ENCODE data around the gene FEZF1.
"Not testable (repeated sequence)": the region's sequence is repeated elsewhere in the genome, so short reads cannot be mapped to it uniquely, and the experiment has no call there.

Gene FEZF1

DNA sequence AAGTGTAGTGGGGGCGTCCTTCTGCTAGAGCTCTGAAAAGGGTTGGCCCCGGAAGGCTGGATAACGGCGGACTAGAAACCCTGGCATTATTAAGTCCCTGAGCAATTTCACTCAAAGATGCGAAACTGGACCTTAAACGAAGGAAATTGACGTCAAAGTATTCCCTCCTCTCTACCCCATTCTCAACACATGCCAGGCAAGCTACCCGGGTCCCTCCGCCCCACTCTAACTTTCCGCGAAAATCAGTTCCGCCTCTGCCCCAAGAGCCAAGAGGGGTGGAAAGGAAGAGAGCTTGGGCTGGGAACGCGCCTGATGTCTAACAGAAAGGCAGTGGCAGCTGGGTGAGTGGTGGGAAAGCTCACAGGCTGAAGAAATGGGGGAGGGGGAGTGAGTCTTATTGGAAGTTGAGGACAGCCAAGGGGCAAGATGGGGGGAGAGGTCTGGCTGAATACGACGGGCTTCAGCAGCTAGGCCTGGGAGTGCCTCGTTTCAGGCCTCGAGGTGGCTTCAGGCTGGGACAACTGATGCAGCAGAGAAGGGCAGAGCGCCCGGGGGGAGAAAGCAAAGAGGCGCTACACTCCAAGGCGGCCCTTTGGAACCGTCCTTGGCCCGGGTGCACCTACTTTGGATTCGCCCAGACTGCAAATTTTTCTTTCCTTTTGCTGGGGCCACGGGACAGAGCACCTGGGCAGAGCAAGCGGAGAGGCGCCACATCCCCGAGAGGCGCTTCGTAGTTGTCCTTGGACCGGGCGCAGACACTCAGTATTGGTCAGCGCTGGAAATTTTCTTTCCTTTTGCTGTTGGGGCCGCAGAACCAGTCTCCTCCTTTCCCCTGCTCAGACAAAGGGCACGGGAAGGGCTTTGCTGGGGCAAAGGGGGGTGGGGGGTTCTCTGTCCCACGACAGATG lies 2.0 kb upstream of the FEZF1 start:
- DNase-seq, result no peak

GRCh38 chr7:122305475-122306319 lies 1.1 kb upstream of the FEZF1 start:
- DNase-seq, result no peak

- DNase-seq, result no peak
Observed at GRCh38 chr7:122304996-122305421, 459 bp upstream of the FEZF1 start.

DNA sequence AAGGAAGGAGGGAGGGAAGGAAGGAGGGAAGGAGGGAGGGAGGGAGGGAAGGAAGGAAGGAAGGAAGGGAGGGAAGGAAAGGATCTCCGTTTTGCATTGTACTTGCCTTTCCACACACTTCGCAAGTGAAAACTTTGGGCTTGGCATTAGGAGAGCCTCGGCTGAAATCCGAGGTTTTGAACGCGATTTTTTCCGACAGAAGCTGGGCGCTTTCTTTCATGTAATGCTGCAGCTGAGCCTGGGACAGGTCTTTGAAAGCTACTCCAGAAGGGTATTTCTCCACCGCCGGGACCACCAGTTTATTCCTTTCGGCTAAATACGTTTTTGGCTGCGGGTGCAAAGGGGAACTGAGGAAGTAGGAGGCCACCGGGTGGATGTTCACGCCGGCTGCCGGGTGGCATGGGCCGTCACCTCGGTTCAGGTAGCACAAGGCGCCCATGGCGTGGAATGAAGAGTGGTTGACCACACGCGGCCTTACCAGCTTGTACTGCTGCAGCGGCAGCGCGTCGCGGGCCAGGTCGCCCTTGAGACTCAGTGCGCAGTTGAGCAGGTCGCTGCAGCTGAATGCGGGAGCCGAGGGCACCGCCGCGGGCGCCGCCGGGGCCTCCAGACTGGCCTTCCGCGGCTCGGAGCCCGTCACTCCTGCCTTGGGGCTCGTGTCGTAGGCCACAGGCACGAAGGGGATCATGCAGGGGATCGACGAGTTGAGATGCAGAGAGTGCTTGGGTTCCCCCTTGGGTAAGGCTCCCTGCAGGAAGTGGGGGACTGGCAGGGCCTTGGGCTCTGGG lies 825 bp downstream of the FEZF1 start:
- DNase-seq, result no peak

DNA sequence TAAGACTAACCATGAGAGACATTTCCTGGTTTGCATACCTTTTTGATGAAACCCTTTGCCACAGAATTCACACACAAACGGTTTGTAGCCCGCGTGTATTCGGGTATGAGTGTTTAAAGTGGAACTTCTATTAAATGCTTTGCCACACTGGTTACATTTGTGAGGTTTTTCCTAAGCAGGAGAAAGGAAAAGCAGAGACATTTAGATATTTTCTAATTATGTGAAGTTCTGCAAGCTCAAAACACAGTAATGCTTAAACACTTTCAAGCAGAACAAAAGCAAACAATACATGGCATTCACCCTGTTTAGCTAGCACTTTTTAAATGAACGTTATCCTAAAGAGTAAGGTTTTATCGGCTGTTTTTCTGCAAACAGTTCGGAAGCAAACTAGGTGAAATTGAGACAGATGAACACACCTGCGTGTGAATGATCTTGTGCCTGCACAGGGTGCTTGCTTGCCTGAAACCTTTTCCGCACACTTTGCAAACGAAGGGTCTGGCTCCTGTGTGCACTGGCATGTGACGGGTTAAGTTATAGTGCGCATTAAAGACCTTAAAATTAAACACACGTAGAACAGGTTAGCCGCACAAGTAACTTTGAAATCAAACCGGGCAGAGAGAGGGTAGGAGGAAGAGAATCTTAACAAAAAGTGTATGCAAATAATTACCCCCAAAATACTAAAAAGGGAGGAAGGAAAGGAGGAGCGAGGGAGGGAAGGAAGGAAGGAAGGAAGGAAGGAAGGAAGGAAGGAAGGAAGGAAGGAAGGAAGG lies 1.6 kb downstream of the FEZF1 start:
- no peak for DNase-seq

DNA sequence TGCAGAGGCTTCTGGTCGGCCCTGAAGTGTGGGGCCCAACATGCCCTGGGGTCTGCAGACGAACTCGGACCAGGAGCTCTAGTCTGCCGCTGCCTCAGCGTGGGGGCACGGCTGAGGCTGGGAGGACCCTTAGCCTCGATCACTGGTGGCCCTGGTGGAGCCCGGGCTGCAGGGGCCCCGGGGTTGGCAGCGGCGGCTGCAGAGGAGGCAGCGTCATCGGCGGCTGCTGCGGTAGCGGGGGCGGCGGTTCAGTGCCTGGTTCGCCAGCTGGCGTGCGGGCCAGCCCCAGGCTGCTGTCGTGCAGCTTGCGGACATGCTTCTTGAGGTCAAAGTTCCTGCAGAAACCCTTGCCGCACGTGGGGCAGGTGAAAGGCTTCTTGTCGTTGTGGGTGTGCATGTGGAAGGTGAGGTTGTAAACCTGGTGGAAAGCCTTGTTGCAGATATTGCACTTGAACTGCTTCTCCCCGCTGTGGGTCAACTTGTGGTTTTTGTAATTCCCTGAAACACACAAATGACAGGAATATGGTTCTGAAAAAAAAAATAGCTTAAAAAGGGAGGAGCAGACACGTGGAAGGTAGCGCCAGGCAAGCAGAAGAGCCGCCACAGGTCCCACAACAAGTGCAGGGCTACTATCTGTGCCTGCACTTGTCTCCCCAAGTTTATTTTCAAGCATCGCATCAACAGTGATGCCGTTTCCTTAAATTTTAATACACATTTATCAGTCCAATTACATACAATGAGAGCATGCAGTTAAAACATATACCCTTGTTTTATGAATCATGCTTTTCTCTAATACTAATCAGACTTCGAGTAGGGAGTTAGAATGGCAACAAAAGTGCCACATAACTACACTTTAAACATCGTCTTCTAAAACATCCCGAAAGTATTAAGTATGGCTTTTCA lies 2.4 kb downstream of the FEZF1 start:
- DNase-seq, result no peak

DNA sequence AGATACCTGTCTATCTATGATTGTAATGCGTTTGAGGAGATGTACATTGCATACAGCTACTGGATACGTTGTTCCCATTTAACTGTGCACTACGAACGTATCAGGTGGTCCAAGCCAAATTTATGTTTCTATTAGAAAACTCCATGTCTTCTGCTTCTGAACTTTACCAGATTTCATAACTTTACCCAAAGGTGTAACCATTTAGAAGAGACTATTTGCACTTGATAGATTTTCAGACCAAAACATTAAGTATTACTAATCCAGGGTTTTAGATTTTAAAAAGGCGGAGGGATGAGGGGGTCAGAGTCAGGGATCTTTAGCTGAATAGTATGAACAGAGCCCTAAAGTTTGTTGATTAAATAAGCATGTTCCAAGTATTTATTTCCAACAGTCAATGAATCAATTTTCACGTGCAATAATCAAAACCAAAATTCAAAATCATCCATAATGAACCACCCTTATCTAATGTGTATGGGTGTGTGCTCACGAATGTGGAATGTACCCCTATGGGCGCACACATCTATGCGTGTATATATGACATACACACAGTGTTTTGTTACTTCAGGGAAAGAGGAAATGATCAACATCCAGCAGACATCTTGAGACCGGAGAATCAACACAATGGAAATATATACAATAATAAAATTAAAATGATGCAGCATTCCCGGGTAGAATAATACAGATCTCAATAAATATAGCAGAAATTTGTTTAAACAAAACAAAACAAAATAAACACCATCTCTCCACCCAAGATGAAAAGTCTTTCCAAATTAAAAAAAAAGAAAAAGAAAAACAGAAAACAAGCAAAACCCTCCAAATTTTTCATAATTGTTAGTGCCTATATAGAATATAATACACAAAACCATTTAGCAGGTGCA lies 3.4 kb downstream of the FEZF1 start:
- no peak for DNase-seq

DNA sequence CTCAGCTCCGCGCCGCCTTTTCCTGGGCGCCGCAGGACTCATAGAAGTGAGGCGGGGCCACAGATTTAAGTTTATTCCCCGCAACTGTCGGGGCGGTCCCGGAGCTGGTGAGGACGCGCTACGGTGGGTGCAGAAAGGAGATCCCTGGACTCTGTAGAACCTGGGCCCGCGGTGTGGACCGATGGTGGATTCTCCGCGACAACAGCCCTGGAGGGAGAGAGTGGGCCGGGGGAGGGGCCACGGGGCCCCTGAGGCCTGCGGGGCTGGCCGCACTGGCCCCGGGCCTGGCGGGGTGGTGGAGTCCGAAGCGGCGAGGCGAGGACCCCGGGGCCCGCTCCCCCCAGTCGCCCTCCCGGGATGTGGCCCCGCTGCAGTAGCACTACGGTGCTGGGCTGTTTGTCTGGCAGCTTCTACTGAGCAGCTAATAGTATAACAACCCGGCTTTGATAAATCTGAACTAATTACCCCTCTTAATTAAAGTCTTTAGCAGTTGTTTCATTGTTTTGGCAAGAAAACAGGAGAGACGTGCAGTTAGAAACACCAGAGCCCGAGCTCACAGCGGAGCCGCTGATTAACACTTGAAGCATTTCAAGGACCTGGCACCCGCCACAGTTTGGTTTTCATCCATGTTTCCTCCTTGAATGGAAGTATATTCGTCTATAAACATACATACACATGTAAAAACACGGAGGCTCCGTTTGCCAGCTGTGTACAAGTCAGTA lies 4.2 kb downstream of the FEZF1 start:
- DNase-seq, result no peak

DNA sequence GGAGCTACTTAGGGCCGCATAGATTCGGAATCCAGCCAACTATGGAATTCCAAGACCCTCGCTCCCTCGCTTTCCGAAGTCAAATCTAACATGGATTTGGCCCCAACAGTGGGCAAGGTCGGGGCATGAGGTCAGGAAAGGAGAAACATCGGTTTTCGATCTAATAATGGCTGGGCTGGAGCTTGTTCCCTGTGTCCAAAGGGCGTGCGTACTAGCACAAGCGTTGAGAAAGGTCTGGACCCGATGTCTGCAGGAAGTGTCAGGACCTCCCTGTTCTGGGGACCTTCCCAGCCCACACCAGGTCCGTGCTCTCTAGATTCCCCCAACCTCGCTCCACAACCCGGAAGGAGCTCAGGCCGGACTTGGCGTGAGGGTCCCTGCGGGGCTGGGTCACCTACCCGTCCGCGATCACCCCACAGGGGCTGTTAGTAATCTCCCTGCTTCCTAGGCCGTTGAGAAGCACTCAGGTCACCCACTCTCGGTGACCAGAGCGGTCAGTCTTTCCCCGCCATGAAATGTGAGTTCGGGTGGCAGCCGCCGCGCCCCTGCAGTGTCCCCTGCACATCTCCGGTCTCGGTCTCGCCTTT lies 4.8 kb downstream of the FEZF1 start:
- DNase-seq, result no peak

DNA sequence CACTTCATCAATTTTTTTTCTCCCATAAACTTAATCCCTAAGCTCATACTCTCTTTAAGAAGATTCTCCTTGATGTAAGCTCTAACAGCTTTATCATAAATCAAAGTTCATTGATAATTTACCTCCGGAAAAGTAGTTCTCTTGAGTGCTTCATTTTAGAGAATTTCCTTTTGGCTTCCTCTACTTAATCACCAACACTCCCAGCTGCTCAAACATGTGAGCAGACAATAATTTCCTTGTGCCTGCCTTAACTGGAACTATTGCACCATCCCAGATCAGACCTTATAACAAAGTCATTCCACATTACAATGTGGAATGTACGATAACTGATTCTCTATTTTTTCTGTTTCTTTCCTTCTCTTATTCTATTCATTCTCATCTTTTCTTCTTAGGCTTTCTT lies 5.9 kb downstream of the FEZF1 start:
- no peak for DNase-seq

- no peak for DNase-seq
Observed at GRCh38 chr7:122298131-122298530, 6.4 kb downstream of the FEZF1 start.

- DNase-seq, result no peak
Observed at GRCh38 chr7:122291189-122291588, 13.4 kb downstream of the FEZF1 start.

DNA sequence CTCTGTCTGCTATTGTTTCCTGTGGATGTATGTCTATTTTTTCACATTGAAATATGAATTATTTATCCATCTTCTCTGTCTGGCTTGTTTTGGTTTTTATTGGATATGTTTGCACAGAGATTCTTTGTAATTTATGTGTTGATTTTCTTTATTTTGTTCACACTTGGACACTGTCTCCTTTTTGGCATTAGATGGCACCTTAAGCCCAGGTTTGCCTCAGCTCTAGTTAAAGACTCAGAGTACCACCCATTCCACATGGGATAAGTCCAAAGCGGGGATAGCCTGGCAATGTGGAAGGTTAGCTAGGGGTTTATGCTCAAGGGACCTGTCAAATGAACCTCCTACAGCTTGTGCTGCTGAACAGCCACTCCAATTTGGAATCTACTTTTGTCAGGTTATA lies 14.1 kb downstream of the FEZF1 start:
- no peak for DNase-seq

DNA sequence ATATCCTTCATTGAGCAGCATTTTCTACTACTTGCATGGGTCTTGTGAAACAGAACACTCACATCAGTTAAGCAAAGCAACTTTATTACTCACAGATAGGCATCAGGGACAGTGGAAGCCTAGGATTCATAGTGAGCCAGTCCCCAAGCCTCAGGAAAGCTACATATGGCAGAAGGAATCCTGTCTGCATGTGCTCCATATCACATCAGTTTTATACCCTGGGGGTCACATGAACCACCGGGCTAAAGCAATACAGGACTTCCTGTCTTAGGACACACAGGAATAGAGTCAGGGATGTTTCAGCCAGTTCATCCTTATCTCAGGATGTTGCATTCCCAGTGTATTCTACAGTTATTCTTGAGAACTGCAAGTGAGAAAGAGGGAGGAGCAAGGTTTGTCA lies 15.1 kb downstream of the FEZF1 start:
- no peak for DNase-seq

- not testable (repeated sequence) for DNase-seq
Observed at GRCh38 chr7:122284608-122285007, 19.9 kb downstream of the FEZF1 start.

DNA sequence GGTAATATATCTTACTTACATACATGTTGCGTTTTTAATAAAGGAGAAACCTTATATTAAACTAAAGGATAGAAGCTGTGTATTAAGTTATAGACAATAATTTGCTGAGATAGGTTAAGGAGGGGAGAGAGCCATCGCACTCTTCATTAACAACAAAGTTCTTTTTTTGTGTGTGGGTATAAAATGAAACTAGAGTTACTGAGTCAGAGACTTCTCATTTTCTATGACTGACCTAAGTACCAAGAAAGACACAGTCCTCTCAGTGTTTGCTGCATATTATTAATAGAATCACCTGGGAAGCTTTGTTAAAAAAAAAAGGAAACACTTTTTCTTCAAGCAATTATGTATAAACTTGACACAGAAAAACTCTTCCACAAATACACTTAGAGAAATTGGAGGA lies 31.4 kb downstream of the FEZF1 start:
- no peak for DNase-seq

- no peak for DNase-seq
Observed at GRCh38 chr7:122269241-122269640, 35.3 kb downstream of the FEZF1 start.

DNA sequence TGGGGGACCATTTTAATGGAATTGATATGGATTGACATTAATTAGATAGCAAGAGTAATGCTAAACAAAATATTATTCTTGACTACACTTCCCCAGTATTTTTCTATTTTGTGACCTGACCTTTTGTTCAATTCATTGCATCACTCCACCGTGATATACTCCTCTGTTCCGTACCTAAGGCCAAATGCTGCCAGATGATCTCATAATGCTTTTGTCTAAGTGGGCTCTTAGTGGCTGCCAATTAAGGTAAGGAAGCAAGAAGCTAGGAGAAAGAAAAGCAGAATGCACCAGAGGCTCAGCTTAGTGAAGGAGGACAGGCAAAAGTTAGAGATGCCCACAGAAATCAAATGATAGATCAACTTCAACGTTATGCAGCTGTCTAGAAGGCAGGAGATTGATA lies 36.4 kb downstream of the FEZF1 start:
- no peak for DNase-seq

- no peak for DNase-seq
Observed at GRCh38 chr7:122262246-122262645, 42.3 kb downstream of the FEZF1 start.
